NCI-H1930 (cell line): ENCODE measurements around the gene RIT2.

Experiments used
- DNase-seq, 2 experiments: peaks; one replicate each; lab custom pipeline; 2025; lab: John Stamatoyannopoulos, UW

The RIT2 gene

GRCh38 chr18:42929181-42929580, 186.3 kb downstream of the RIT2 start:
- DNase-seq = no peak

- DNase-seq = no peak
Observed at GRCh38 chr18:42925036-42925435, 190.4 kb downstream of the RIT2 start.

DNA sequence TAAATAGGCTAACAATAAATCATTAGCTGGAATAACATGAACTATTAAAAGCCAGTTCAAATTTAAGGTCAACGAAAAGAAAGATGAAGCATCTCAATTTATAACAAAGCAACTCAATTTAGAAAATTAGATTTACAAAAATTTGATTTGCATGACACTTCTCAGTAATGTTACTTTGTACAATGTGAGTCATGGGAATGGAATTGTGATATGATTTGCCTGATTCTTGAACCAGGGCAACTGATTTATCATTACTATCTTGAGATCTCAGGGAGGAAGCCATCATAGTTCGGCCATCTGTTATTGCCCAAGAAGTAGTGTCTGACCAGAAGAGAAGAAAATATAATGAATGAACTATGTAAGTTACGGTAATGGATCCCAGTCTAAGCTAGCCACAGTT, 193.1 kb downstream of the RIT2 start:
- no peak for DNase-seq

DNA sequence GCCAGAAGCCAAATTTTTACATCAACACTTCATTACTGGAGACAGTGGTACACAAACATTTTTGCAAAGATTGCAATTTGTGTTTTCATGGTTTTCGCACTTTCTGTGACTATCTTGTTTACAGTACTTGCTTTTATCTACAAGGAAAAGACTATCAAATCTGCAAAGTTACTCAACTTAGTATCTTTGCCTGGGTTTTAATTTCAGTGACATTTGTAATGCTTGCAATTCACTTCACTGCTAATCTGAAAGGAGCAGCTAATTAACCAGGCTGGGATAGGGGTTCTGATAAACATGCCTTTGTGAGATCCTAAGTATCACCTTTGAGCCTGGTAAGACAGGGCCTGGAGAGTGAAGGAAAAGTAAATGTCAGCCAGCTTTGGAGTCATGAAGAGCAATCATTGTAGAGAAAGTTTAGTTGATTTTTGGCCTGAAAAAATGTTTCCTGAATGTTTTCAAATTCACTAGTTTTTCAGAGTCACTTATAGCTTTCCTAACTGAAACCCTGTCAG, 194.2 kb downstream of the RIT2 start:
- no peak for DNase-seq

DNA sequence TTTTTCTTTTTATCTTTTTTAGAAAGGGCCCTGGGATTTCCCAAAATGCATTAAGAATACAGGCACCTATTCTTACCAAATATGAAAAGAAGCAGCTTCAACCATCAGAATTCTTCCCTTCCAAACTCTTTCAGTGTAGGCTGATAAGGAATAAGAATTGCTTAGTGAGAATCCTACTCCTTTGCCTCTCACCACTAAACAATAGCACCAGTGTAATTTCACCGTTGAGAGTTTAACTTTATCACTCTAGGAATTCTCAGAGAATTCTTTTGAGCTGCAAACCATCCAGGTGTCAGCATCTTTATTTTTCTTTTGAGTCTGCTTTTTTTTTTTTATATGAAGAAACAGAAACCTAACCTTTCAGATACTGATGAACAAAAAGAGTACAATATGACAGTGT, 194.9 kb downstream of the RIT2 start:
- no peak for DNase-seq

DNA sequence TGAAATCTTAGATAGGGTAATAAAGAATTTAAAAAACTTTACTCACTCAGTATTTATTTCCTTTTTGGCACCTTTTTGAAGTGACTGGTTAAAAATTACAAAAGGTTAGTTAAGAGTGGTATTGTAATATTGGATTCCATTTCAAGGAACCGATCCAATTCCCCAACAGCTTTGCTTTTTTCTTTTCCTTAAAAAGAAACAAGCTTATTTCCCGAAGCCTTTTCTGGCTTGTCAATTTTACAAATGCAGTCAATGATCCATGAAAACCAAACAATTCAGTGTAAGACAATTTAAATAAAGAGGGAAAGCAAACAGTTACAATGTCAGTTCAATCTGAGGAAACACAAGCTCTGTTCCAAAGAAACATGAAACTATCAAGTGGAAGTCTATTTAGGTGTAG, 200.2 kb downstream of the RIT2 start:
- peak in 1 of 2 experiments; percentile 17 for DNase-seq

GRCh38 chr18:42914476-42914875, 201.0 kb downstream of the RIT2 start:
- DNase-seq = no peak

- no peak for DNase-seq
Observed at GRCh38 chr18:42909095-42909494, 206.4 kb downstream of the RIT2 start.

- no peak for DNase-seq
Observed at GRCh38 chr18:42906761-42907160, 208.7 kb downstream of the RIT2 start.

GRCh38 chr18:42901161-42901560, 214.3 kb downstream of the RIT2 start:
- no peak for DNase-seq

DNA sequence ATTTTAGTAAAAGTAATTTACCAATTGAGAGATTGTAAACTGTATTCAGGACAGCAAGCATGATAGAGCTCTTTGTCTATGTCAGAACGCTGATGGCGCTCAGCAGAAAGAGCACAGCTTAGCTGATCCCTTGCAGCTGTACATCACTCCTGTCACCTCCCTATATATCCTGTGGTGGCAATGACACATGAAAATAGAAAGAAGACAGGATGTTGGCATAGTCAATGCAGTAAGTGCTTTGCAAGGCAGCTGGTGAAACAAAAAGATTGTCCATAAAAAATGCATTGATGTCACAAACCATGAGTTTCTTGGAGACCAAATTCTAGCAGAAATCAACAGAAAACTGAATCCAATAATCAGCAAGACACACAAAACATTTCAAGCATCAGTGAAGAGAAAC, 221.5 kb downstream of the RIT2 start:
- no peak for DNase-seq

DNA sequence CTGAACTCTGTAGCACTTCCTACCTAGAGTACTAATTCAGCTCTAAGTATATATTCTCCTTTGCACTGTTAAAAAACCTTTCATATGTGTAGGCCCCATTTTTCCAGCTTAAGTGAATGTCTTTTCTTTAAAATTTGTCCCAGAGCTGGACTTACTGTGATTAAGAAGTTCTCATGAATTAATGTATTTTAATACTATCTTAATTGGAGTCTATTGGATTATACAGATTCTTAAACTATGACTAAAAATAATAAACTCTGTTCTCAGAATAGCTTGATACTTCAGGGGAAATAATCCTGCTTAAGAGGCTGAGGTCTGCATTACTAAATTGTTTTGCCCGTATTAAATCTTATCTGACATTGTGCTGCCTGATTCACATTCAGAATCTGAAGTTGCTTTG, 223.3 kb downstream of the RIT2 start:
- DNase-seq = no peak

DNA sequence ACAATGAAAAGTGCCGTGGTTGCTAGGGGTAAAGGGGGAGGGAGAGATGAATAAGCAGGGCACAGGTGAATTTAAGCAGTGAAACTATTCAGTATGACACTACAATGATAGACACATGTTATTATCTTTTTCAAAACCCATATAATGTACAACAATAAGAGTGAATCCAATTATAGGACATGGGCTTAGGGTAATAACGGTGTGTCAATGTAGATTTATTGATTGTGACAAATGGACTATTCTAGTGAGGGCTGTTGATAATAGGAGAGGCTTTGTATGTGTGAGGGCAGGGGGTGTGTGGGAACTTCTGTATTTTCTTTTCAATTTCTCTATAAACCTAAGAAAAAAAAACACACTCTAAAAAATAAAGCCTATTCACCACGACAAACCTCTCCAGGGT, 223.8 kb downstream of the RIT2 start:
- DNase-seq = no peak

DNA sequence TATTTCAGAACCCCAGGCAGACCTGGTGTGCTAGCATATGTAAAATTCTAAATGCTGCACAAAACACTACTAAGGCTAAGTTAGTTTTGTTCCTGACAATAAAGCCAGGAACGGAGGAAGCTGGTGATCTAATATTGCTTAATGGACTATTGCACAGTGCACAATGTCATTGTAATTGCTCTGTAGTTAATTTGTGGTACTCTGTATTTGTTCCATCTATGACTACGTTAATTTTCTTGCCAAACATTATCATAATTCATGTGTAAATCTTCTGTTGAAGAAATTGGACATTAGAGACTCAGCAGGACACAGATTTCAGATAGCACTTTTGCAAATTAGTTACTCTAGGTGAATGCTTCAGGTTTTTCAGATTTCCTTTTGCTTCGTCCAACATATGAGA, 232.3 kb downstream of the RIT2 start:
- DNase-seq = no peak

DNA sequence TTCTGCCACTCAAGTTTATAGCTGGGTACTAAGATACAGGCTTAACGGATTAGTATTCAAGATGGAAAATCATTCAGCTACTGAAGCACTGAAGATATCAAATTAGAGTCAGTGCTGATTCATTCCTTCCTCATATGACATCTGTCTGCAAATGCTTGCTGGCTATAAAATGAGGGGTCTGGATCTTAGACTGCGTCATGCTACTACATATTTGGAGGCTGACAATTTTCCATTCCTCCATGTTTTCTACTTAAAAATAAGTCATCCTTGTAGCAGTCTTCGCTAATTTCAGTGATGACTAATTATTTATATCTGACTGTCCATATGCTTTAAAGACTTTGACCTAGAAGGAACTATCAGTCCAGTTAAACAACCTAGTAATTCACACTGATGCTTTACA, 233.4 kb downstream of the RIT2 start:
- DNase-seq = no peak

DNA sequence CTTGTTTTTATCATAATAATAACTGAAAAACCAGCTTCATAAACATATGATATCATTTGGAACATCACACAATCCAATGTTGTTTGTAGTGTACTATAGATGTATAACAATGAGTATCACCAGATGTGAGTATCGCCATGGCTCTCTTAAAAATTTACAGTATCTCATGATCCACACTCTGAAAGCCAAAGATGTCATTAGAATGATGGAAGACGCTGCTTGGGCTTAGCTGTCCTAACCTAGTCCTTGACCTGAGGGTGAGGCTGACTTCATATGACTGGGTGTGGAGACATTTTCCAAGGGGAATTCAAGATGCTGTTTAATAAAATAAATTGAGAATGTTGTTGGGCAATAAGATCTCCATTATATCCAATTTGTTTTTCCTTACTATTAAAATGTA, 242.6 kb downstream of the RIT2 start:
- no peak for DNase-seq

- DNase-seq = no peak
Observed at GRCh38 chr18:42864876-42865275, 250.6 kb downstream of the RIT2 start.

DNA sequence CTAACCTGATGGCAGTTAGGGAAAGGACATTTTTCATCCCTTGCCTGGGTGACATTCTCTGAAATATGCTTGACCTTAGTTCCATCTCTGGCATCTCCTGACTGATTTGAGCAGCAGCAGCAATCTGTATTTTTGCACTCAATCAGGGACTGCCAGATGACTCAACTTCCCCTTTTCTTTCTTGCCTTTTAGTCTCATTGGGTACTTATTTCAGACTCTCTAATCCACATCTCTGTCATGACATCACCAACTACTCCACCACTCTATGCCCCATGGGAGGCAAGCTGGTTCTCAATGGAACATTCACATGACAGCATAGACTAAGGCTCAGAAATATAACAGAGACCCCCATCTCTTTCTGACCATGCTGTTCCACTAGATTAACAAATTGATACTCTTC, 254.2 kb downstream of the RIT2 start:
- DNase-seq = no peak

- no peak for DNase-seq
Observed at GRCh38 chr18:42860548-42860947, 254.9 kb downstream of the RIT2 start.

DNA sequence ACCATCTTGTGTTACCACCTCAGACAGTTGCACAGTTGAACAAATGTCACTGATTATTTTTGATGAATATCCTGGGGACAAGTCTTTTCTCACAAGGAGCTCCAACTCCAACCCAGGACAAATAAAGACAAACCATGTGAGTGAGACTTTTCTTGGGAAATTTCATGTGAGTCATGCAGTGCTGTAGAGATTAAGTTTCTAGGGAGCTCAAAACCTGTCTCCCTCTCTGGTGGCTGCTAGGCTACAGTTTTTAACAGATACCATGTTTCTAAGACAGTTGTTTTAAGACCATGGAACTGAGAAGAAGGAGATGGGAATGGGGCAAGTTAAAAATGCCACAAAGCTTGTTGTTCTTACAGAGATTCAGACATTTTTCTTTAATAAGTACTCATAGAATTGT, 255.5 kb downstream of the RIT2 start:
- no peak for DNase-seq

DNA sequence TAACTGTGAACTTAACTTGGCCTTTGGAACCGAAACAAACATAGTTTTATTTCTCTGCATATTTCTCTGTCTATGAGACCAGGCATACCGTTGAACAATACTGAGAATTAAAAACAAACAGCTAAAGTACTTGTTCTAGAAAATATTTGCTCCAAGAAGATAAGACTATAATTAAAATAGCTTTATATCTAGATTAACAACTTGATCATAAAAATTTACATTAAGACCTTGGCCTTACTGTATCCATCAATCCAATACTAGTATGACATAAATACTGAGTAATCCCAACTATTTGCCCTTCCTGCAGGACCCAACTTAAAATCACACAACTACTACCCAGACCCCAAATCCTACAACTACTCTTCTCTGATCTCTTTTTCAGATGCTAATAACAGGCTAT, 260.9 kb downstream of the RIT2 start:
- DNase-seq = no peak

DNA sequence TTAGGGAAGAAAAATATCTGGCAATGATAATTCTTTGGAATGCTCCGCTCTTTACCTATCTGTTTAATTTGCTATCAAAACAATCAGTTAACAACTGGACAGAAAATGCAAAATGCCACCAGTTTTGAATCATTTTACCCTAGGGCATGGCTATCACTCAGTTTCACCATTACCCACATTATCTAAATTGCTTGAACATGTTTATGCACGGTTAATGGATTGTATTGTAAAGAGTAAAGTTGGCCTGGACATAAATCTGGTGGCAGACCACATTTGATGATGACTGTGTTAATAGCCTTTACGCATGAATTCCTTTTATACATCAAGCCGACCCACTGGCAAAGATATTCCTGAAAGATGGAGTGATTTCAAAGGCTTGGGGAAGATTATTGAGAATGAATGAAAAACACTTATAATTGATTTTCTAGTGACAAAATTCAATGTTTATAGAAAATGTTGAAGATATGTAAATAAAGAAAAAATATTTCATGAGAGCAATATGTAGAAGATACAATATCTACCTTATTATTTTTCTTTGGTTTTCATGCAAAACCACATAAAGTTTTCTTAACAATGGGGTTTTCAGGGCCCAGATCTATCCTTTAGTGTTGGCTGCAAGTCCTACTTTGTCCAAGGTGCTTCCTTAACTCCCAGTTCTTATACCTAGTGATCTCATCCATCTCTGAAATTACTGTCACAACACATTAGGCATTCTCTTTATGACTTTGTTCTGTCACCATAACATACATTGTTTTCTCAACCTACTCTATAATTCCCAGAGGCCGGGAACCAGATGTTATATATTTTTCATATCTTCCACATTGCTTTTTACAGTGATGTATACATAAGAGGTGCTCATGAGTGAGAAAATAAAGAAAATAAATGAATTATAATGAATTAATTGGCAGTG, 265.1 kb downstream of the RIT2 start:
- peak; percentile 39 to 40 for DNase-seq

- no peak for DNase-seq
Observed at GRCh38 chr18:42839408-42839807, 276.1 kb downstream of the RIT2 start.
